Keratinocyte (primary cell): ENCODE measurements around the gene SLC22A8. TPM values are rescaled to one million over a fixed set of nuclear protein-coding genes. Genes with fewer than 3 reads are reported as not detected.

ENCODE experiments used
- DNase-seq: peaks from one replicate; pipeline ENCODE4 v3.0.0-alpha.2; 2011; ENCODE audit warnings: low read depth, missing footprints, low spot score
- FAIRE-seq: peaks from 2 replicates; lab custom pipeline; 2011; peaks lifted over from hg19 to GRCh38; lab: Jason Lieb, UNC
- H2AFZ ChIP-seq: 2 replicates; pipeline ENCODE4 v1.6.0; 2012; ENCODE audit warnings: low read length, control low read depth, inconsistent platforms; ENCODE audit not compliant: control insufficient read depth
- H3K27ac ChIP-seq: 2 replicates; pipeline ENCODE4 v1.5.1; 2011; ENCODE audit warnings: low read length; ENCODE audit not compliant: control insufficient read depth, insufficient read depth
- H3K27me3 ChIP-seq: 3 replicates; pipeline ENCODE4 v1.6.0; 2011; ENCODE audit warnings: low read length; ENCODE audit not compliant: control insufficient read depth, insufficient read depth; ENCODE audit errors: extremely low read depth
- H3K36me3 ChIP-seq, 2 experiments: 2 replicates in 1 of 2; 3 replicates in 1 of 2; pipeline ENCODE4 v1.5.1; 2011; ENCODE audit warnings: low read length in 2 of 2, mild to moderate bottlenecking in 1 of 2; ENCODE audit not compliant: control insufficient read depth in 2 of 2, insufficient read depth in 2 of 2; ENCODE audit errors: extremely low read depth in 1 of 2
- H3K4me1 ChIP-seq: 3 replicates; pipeline ENCODE4 v1.5.1; 2011; ENCODE audit warnings: low read length; ENCODE audit not compliant: control insufficient read depth, insufficient read depth; ENCODE audit errors: extremely low read depth
- H3K4me2 ChIP-seq: 3 replicates; pipeline ENCODE4 v1.6.0; 2011; ENCODE audit warnings: low read depth, low read length; ENCODE audit not compliant: control insufficient read depth, insufficient read depth; ENCODE audit errors: extremely low read depth
- H3K4me3 ChIP-seq, 3 experiments: fragments of 200-600 bp in 1 of 3; sonication (generic) in 1 of 3; 2 replicates in 2 of 3; 3 replicates in 1 of 3; pipeline ENCODE4 v1.5.1; 2011 to 2016; ENCODE audit warnings: low read length in 3 of 3, mild to moderate bottlenecking in 3 of 3, control low read depth in 2 of 3, inconsistent platforms in 1 of 3, low read depth in 1 of 3, mixed read lengths in 1 of 3, mixed run types in 1 of 3, moderate library complexity in 1 of 3; ENCODE audit not compliant: control insufficient read depth in 2 of 3, insufficient read depth in 2 of 3; ENCODE audit errors: extremely low read depth in 1 of 3
- H3K79me2 ChIP-seq: 2 replicates; pipeline ENCODE4 v1.6.0; 2012; ENCODE audit warnings: low read length; ENCODE audit not compliant: control insufficient read depth, insufficient read depth
- H3K9ac ChIP-seq: 3 replicates; pipeline ENCODE4 v1.6.0; 2011; ENCODE audit warnings: low read length; ENCODE audit not compliant: control insufficient read depth, insufficient read depth; ENCODE audit errors: extremely low read depth
- H3K9me1 ChIP-seq: 3 replicates; pipeline ENCODE4 v1.6.0; 2011; ENCODE audit warnings: low read length; ENCODE audit not compliant: control insufficient read depth, insufficient read depth; ENCODE audit errors: extremely low read depth
- H3K9me3 ChIP-seq: 2 replicates; pipeline ENCODE4 v1.5.1; 2012; ENCODE audit warnings: low read depth, low read length; ENCODE audit not compliant: control insufficient read depth
- H4K20me1 ChIP-seq: 3 replicates; pipeline ENCODE4 v1.6.0; 2011; ENCODE audit warnings: low read length; ENCODE audit not compliant: control insufficient read depth, insufficient read depth; ENCODE audit errors: extremely low read depth
- CTCF ChIP-seq, 3 experiments: IDR thresholded peaks in 1 of 3; conservative IDR thresholded peaks in 1 of 3; optimal IDR thresholded peaks in 1 of 3; 2 replicates in 2 of 3; 3 replicates in 1 of 3; pipeline versions ENCODE3 to v1.5.1; 2011; ENCODE audit warnings: low read length in 3 of 3, mild to moderate bottlenecking in 3 of 3, moderate library complexity in 2 of 3, control low read depth in 1 of 3, inconsistent platforms in 1 of 3; ENCODE audit not compliant: insufficient read depth in 2 of 3; ENCODE audit errors: extremely low read depth in 1 of 3
- EZH2 ChIP-seq: IDR thresholded peaks from one replicate; pipeline ENCODE4 v1.6.1; 2012; ENCODE audit warnings: inconsistent platforms, mild to moderate bottlenecking, low read length, moderate library complexity
- dilution Hi-C: fragments of 300-500 bp; cut with MboI; formaldehyde crosslinking; loops from one replicate; pipeline ENCODE4 v1.7.0; 2020; ENCODE audit warnings: low sequenced_read_pairs; ENCODE audit not compliant: extremely low pct_ligation_motif_present
- polyA plus RNA-seq, 5 experiments: library from polyadenylated mRNA; depleted of rRNA in 3 of 5; stranded (reverse) in 3 of 5; stranded (forward) in 1 of 5; unstranded in 1 of 5; fragments of >200 nt; gene quantifications; 1 replicate in 1 of 5; 2 replicates in 3 of 5; 3 replicates in 1 of 5; pipeline versions ENCODE4 v1.2.1 to v1.2.3, GENCODE V29; 2011 to 2012; ENCODE audit warnings: missing spikeins in 2 of 5, low read depth in 1 of 5, low replicate concordance in 1 of 5

The SLC22A8 gene
- polyA plus RNA-seq, 1 donor (not counting 4 experiments of a cell fraction or from before 2014, with no cell fraction given), result not detected

DNA sequence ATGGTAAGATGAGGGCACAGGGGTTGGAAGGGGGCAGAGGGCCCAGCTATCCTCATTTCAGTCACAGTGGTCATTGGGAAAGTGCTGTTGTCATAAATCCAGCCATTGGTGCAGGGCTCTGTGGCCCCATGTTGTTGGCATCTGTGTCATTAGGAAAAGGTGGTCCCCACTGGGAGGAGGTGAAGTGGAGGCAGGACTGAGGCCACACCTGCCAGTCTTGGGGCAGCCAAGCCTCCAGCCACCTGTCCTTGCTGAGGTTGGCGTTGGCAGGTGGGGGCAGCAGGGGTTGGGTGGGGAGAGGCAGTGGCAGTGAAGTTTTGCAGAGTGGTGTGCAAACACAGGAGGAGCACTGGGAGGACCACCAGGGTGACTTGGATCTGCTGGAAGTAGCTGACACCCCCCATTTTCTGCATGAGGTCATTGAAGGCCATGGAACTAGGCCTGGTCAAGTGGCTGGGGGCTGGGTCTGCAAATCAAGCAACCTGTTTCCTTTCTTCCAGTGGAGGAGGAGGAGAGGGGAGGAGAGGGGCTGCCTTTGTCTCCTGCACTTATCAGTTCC is 56.1 kb downstream of the SLC22A8 start:
- Histone ChIP-seq H3K9me3 (no peaks in the 10 kb centered on the region), H3K4me1 (no peaks in the 10 kb centered on the region), H3K9ac (no peak overlapping the region), H2AFZ (no peak overlapping the region), H3K79me2 (no peaks in the 10 kb centered on the region), H3K36me3 (no peaks in the 10 kb centered on the region), H4K20me1 (no peaks in the 10 kb centered on the region), H3K27ac (no peak overlapping the region), H3K27me3 (no peaks in the 10 kb centered on the region), H3K4me2 (no peak overlapping the region), H3K4me3 (no peak overlapping the region), H3K9me1 (no peaks in the 10 kb centered on the region)
- DNase-seq, result no peak
- dilution Hi-C loops, result no loop called here
- TF ChIP-seq EZH2 (no peak), CTCF (optimal IDR thresholded peaks at IDR 0.05 in 1 of 3, IDR thresholded peaks at IDR 0.05 in 1 of 3, conservative IDR thresholded peaks at IDR 0.05 in 1 of 3; ENCODE audit: extremely low read depth in 1 of 3, insufficient read depth in 2 of 3, low read length in 3 of 3) (no peak)
- no peak for FAIRE-seq

GRCh38 chr11:62958547-62959421 is 56.9 kb downstream of the SLC22A8 start:
- H4K20me1 ChIP-seq, result no peaks in the 10 kb centered on the region
- H3K27ac ChIP-seq, result no peak overlapping the region
- no peak overlapping the region for H3K4me3 ChIP-seq
- no peak overlapping the region for H3K4me2 ChIP-seq
- FAIRE-seq (no peak), DNase-seq (no peak)
- no peaks in the 10 kb centered on the region for H3K36me3 ChIP-seq
- H3K9me1 ChIP-seq, result no peaks in the 10 kb centered on the region
- no peaks in the 10 kb centered on the region for H3K9me3 ChIP-seq
- peak overlapping the region; percentile 57 for H2AFZ ChIP-seq
- no peak overlapping the region for H3K9ac ChIP-seq
- TF ChIP-seq CTCF (optimal IDR thresholded peaks at IDR 0.05 in 1 of 3, IDR thresholded peaks at IDR 0.05 in 1 of 3, conservative IDR thresholded peaks at IDR 0.05 in 1 of 3; ENCODE audit: extremely low read depth in 1 of 3, insufficient read depth in 2 of 3, low read length in 3 of 3) (no peak), EZH2 (no peak)
- H3K27me3 ChIP-seq, result no peaks in the 10 kb centered on the region
- H3K4me1 ChIP-seq, result no peaks in the 10 kb centered on the region
- dilution Hi-C loops, result no loop called here
- no peaks in the 10 kb centered on the region for H3K79me2 ChIP-seq
